Heart left ventricle (tissue), 13 donors: ENCODE measurements around the gene SCO1.

Experiments
- CTCF ChIP-seq, 12 donors: fragments of 200-600 bp; sonication (generic) in 4 of 12; IDR thresholded peaks; one replicate each; pipeline versions ENCODE4 v1.5.0 to v1.8.0; 2018 to 2022; ENCODE audit warnings: antibody characterized with exemption in 12 of 12, mild to moderate bottlenecking in 5 of 12
- POLR2A ChIP-seq, 2 donors: fragments of 450-650 bp; IDR thresholded peaks; one replicate each; pipeline ENCODE4 v1.6.1; 2017; ENCODE audit warnings: antibody characterized with exemption in 2 of 2, mild to moderate bottlenecking in 2 of 2, moderate library complexity in 2 of 2
- donor health status: ischemic (EF 13 %, LVEDD 7.1; RV severe dilation, severe dysfunction).
- donor health status: DM: no; HTN: yes; CAD: no.
- donor health status: DM: no; HTN: no; CAD: no.
- donor health status: ischemic (EF 25% LVEDD 6.9; RV normal size, moderate dysfunction).
- donor health status: ischemic (EF 25% LVEDD 5.7; RV mildly dilated, moderate dysfunction).
- donor health status: ischemic (EF 35%, LVEDD 5.7; RV mildly dilated, moderate dysfunction).
- donor health status: nonischemic (EF 11% LVEDD 7.7; RV severe dilation, severe dysfunction).
- donor health status: DM: yes; HTN: yes; CAD: no.
- donor health status: PGD.
- donor health status: ischemic (EF 29% LVEDD 5.4; RV normal size, mild dysfunction).
- donor health status: nonischemic (EF 23%, LVEDD 6.1; RV moderate dilation, normal function).

- TF ChIP-seq POLR2A (IDR thresholded peaks at IDR 0.05): no peak
- no peak for TF ChIP-seq CTCF (IDR thresholded peaks at IDR 0.05)
These were observed 46.1 kb upstream of the SCO1 start for GRCh38 chr17:10743316-10744009.
